Fibroblast of lung (primary cell): Measurements from ENCODE around the gene CYBA. TPM values are rescaled to one million over a fixed set of nuclear protein-coding genes. Genes with fewer than 3 reads are reported as not detected.
A peak's percentile ranks its signal among the peaks of the same experiment; 100 is the strongest.

Experiments used
- DNase-seq, 2 donors: peaks; one replicate each; pipeline versions ENCODE4 v3.0.0 to v3.0.0-alpha.2; 2010; ENCODE audit warnings: low read depth in 2 of 2
- H2AFZ ChIP-seq: 2 replicates; pipeline ENCODE4 v1.5.1; 2012; ENCODE audit warnings: low read length, control low read depth, inconsistent platforms
- H3K27ac ChIP-seq: 2 replicates; pipeline ENCODE4 v1.5.1; 2011; ENCODE audit warnings: low read length, control low read depth; ENCODE audit not compliant: insufficient read depth
- H3K27me3 ChIP-seq: 2 replicates; pipeline ENCODE4 v1.5.1; 2011; ENCODE audit warnings: mild to moderate bottlenecking, low read length; ENCODE audit not compliant: control insufficient read depth, insufficient read depth
- H3K36me3 ChIP-seq: 2 replicates; pipeline ENCODE4 v1.5.1; 2011; ENCODE audit warnings: low read length; ENCODE audit not compliant: control insufficient read depth, insufficient read depth
- H3K4me1 ChIP-seq: 2 replicates; pipeline ENCODE4 v1.5.1; 2011; ENCODE audit warnings: low read length; ENCODE audit not compliant: control insufficient read depth, insufficient read depth; ENCODE audit errors: extremely low read depth
- H3K4me2 ChIP-seq: 2 replicates; pipeline ENCODE4 v1.5.1; 2011; ENCODE audit warnings: low read length, control low read depth; ENCODE audit not compliant: insufficient read depth; ENCODE audit errors: extremely low read depth
- H3K4me3 ChIP-seq, 4 experiments: fragments of 200-600 bp in 1 of 4; sonication (generic) in 1 of 4; replicated peaks in 1 of 4; 2 replicates each; pipeline ENCODE4 v1.5.1; 2011 to 2016; ENCODE audit warnings: low read length in 4 of 4, low read depth in 3 of 4, mild to moderate bottlenecking in 3 of 4, control low read depth in 2 of 4, inconsistent platforms in 1 of 4, mixed read lengths in 1 of 4; ENCODE audit not compliant: insufficient read depth in 1 of 4; ENCODE audit errors: control extremely low read depth in 1 of 4
- H3K79me2 ChIP-seq: 2 replicates; pipeline ENCODE4 v1.5.1; 2012; ENCODE audit warnings: mild to moderate bottlenecking, low read length, inconsistent platforms; ENCODE audit not compliant: control insufficient read depth, insufficient read depth
- H3K9ac ChIP-seq: 2 replicates; pipeline ENCODE4 v1.5.1; 2011; ENCODE audit warnings: mild to moderate bottlenecking, low read length, control low read depth; ENCODE audit not compliant: insufficient read depth
- H3K9me3 ChIP-seq: 2 replicates; pipeline ENCODE4 v1.5.1; 2012; ENCODE audit warnings: low read depth, low read length; ENCODE audit not compliant: control insufficient read depth, insufficient read depth
- H4K20me1 ChIP-seq: 2 replicates; pipeline ENCODE4 v1.5.1; 2011; ENCODE audit warnings: low read length; ENCODE audit not compliant: control insufficient read depth, insufficient read depth; ENCODE audit errors: extremely low read depth
- EZH2 ChIP-seq: IDR thresholded peaks from 2 replicates; pipeline ENCODE4 v1.5.1; 2012; ENCODE audit warnings: low read length, control low read depth, mild to moderate bottlenecking; ENCODE audit errors: missing control alignments
- polyA minus RNA-seq: library from RNA; depleted of rRNA, polyadenylated mRNA; stranded (reverse); fragments of >200 nt; gene quantifications from 2 replicates; pipeline ENCODE4 v1.2.3, GENCODE V29; 2011; ENCODE audit warnings: low replicate concordance
- polyA plus RNA-seq, 2 donors: library from polyadenylated mRNA; depleted of rRNA in 1 of 2; stranded (reverse) in 1 of 2; unstranded in 1 of 2; fragments of >200 nt; gene quantifications; 2 replicates each; pipeline ENCODE4 v1.2.1, GENCODE V29; 2011 to 2012; ENCODE audit warnings: missing spikeins in 1 of 2
- total RNA-seq: library from RNA; depleted of rRNA; stranded (reverse); fragments of >200 nt; gene quantifications from 2 replicates; pipeline ENCODE4 v1.2.1, GENCODE V29; 2014
- TF ChIP-seq, protein P1 (sequence below), 2 donors: IDR thresholded peaks in 1 of 2; conservative IDR thresholded peaks in 1 of 2; 1 replicate in 1 of 2; 2 replicates in 1 of 2; pipeline ENCODE4 v1.5.1; 2011 to 2012; ENCODE audit warnings: low read length in 2 of 2, control low read depth in 1 of 2, inconsistent platforms in 1 of 2, low read depth in 1 of 2, mild to moderate bottlenecking in 1 of 2

Gene CYBA
- total RNA-seq (124 and 130 TPM in 2 replicates), polyA plus RNA-seq (30.8 and 74.7 TPM in 2 replicates), polyA minus RNA-seq (36.2 and 157 TPM in 2 replicates)
- polyA plus RNA-seq (2012) = 86.1 and 179 TPM in 2 replicates

DNA sequence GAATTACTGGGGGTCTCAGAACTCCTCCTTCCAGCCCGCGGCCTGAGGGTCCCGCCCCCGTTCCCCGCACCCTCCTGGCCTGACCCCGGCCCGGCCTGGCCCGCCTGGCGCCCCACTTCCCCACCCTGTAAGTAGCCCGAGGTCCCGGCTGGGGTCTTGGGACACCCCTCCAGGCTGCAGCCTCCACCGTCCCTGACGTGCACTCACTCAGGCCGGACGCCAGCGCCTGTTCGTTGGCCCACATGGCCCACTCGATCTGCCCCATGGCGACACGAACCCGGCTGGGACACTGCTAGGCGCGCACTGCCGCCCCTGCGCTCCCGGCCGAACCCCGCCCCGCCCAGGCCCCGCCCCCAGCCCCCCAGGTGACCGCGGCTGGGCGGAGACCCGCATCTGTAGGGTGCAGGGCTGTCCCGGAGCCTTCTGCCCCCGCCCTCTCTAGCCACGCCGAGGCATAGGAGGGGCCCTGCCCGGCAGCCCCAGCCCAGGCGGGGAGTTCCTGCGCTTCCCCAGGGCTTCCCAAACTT lies at the start of gene CYBA:
CYBA (minus strand) TSS at position 305 of the 527 bp plus-strand sequence; CDS start at position 265, 40 bp downstream.
- TF ChIP-seq, protein P1, sequence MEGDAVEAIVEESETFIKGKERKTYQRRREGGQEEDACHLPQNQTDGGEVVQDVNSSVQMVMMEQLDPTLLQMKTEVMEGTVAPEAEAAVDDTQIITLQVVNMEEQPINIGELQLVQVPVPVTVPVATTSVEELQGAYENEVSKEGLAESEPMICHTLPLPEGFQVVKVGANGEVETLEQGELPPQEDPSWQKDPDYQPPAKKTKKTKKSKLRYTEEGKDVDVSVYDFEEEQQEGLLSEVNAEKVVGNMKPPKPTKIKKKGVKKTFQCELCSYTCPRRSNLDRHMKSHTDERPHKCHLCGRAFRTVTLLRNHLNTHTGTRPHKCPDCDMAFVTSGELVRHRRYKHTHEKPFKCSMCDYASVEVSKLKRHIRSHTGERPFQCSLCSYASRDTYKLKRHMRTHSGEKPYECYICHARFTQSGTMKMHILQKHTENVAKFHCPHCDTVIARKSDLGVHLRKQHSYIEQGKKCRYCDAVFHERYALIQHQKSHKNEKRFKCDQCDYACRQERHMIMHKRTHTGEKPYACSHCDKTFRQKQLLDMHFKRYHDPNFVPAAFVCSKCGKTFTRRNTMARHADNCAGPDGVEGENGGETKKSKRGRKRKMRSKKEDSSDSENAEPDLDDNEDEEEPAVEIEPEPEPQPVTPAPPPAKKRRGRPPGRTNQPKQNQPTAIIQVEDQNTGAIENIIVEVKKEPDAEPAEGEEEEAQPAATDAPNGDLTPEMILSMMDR (conservative IDR thresholded peaks at IDR 0.05 in 1 of 2, IDR thresholded peaks at IDR 0.05 in 1 of 2; ENCODE audit: low read depth in 1 of 2, low read length in 2 of 2) = no peak
- TF ChIP-seq EZH2 = no peak
- Histone ChIP-seq H2AFZ (no peak within 1 kb of the TSS), H3K79me2 (no peaks in the 10 kb centered on the region), H3K4me2 (peak within 1 kb of the TSS; percentile 75), H3K4me1 (peaks cover 9% of the 10 kb centered on the region), H3K36me3 (peaks cover 21% of the 10 kb centered on the region), H3K27ac (peak within 1 kb of the TSS; percentile 57), H3K9ac (peak within 1 kb of the TSS; percentile 65), H3K27me3 (no peaks in the 10 kb centered on the region), H4K20me1 (no peaks in the 10 kb centered on the region), H3K4me3 (peak within 1 kb of the TSS; percentile 48 to 74 (median 66)), H3K9me3 (no peaks in the 10 kb centered on the region)
- peak; percentile 26 to 38 for DNase-seq

DNA sequence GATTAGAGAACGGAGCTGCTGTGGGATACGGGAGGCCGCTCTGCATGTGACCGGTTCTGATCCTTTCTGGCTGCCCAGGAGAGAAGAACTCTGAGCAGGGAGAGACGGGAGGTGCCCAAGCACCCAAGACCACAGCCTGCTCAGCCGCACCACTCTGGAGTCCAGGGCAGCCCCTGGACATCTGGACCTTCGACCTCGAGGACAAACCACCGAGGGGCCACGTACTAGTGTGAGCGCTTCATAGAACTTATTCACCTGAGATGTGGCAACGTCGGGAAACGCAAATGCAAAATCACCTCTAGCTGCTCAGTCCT lies 49.4 kb upstream of the CYBA start:
- Histone ChIP-seq H3K4me3 (no peak overlapping the region), H3K9me3 (no peaks in the 10 kb centered on the region), H3K4me1 (peaks cover 14% of the 10 kb centered on the region), H3K4me2 (no peak overlapping the region), H3K27me3 (no peaks in the 10 kb centered on the region), H2AFZ (no peak overlapping the region), H3K79me2 (peaks cover 15% of the 10 kb centered on the region), H3K36me3 (peaks cover 17% of the 10 kb centered on the region), H4K20me1 (no peaks in the 10 kb centered on the region), H3K9ac (peak overlapping the region; percentile 55), H3K27ac (peak overlapping the region; percentile 69)
- TF ChIP-seq, protein P1 (conservative IDR thresholded peaks at IDR 0.05 in 1 of 2, IDR thresholded peaks at IDR 0.05 in 1 of 2; ENCODE audit: low read depth in 1 of 2, low read length in 2 of 2) = no peak
- TF ChIP-seq EZH2 = no peak
- DNase-seq = no peak

DNA sequence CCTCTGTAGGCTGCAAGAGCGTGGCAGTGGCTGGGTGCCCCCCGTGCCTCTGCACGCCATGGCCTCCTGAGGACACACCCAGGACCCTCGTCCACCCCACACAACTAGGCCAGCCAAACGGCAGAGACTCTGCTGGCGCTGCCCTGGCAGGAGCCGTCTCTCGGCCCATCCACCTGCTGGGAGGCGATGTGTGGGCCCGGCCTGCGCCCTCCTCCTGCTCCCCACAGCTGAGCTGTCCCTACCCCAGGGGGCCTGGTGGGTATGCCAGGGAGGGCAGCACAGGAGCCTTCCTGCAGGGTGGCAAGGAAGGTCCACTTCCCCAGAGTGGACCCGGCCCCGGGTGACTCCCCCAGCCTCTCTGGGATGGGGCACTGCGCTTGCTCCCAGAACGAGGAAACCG lies 48.3 kb upstream of the CYBA start:
- H3K9me3 ChIP-seq = no peaks in the 10 kb centered on the region
- no peaks in the 10 kb centered on the region for H3K27me3 ChIP-seq
- TF ChIP-seq EZH2 = no peak
- TF ChIP-seq, protein P1 (conservative IDR thresholded peaks at IDR 0.05 in 1 of 2, IDR thresholded peaks at IDR 0.05 in 1 of 2; ENCODE audit: low read depth in 1 of 2, low read length in 2 of 2) = no peak
- peaks cover 11% of the 10 kb centered on the region for H3K4me1 ChIP-seq
- no peaks in the 10 kb centered on the region for H4K20me1 ChIP-seq
- H3K36me3 ChIP-seq = peaks cover 17% of the 10 kb centered on the region
- no peak overlapping the region for H3K27ac ChIP-seq
- no peak overlapping the region for H3K4me2 ChIP-seq
- peaks cover 7% of the 10 kb centered on the region for H3K79me2 ChIP-seq
- H2AFZ ChIP-seq = no peak overlapping the region
- no peak for DNase-seq
- no peak overlapping the region for H3K9ac ChIP-seq
- no peak overlapping the region for H3K4me3 ChIP-seq
